K562 (cell line): ENCODE measurements around the gene SCAMP2. TPM values are rescaled to one million over a fixed set of nuclear protein-coding genes. Genes with fewer than 3 reads are reported as not detected.

ENCODE experiments used
- CXXC5 ChIP-seq: fragments of 250-450 bp; sonication (Bioruptor Pico); IDR thresholded peaks from 2 replicates; pipeline ENCODE4 v1.8.0; 2022; ENCODE audit warnings: inconsistent platforms, mild to moderate bottlenecking, moderate library complexity
- FOSL1 ChIP-seq: fragments of 200-800 bp; sonication (Bioruptor generic); conservative IDR thresholded peaks from 2 replicates; pipeline ENCODE4 v1.6.1; 2016; ENCODE audit warnings: missing genetic modification characterization, missing compliant biosample characterization
- FOXJ2 ChIP-seq: fragments of 200-800 bp; sonication (Bioruptor generic); IDR thresholded peaks from 2 replicates; pipeline ENCODE4 v1.6.1; 2016; ENCODE audit warnings: missing genetic modification characterization, missing compliant biosample characterization
- FOXP1 ChIP-seq: sonication (generic); formaldehyde crosslinking; IDR thresholded peaks from 2 replicates; pipeline ENCODE4 v1.8.0; 2022; ENCODE audit warnings: mild to moderate bottlenecking, missing genetic modification reagents
- JUN ChIP-seq, 2 experiments: sonication (generic) in 1 of 2; formaldehyde crosslinking in 1 of 2; IDR thresholded peaks; 2 replicates each; pipeline versions ENCODE4 v1.6.1 to v1.8.0; 2012 to 2022; ENCODE audit warnings: borderline replicate concordance in 2 of 2, mild to moderate bottlenecking in 2 of 2, improper control_type of control experiment in 1 of 2, low read depth in 1 of 2, low read length in 1 of 2, missing genetic modification reagents in 1 of 2
- NFIC ChIP-seq: fragments of 450-650 bp; IDR thresholded peaks from 2 replicates; pipeline ENCODE4 v1.6.1; 2017; ENCODE audit warnings: mild to moderate bottlenecking, inconsistent platforms
- SP1 ChIP-seq: sonication (generic); formaldehyde crosslinking; IDR thresholded peaks from 2 replicates; pipeline ENCODE4 v1.8.1; 2022; ENCODE audit warnings: mild to moderate bottlenecking, missing genetic modification reagents
- TAF1 ChIP-seq: IDR thresholded peaks from 2 replicates; pipeline ENCODE4 v1.6.1; 2011; ENCODE audit warnings: mild to moderate bottlenecking, low read length, moderate library complexity; ENCODE audit not compliant: insufficient read depth, control insufficient read depth, severe bottlenecking; ENCODE audit errors: extremely low read depth
- TRIM24 ChIP-seq, 2 experiments: fragments of 450-650 bp; IDR thresholded peaks; 2 replicates each; pipeline ENCODE4 v1.6.1; 2016
- ZNF76 ChIP-seq: fragments of 250-450 bp; sonication (Bioruptor Pico); IDR thresholded peaks from 2 replicates; pipeline ENCODE4 v1.4.0; 2020; ENCODE audit warnings: mild to moderate bottlenecking, moderate library complexity, borderline replicate concordance
- ZSCAN32 ChIP-seq: fragments of 450-650 bp; formaldehyde crosslinking; IDR thresholded peaks from 2 replicates; pipeline ENCODE4 v1.4.0; 2020; ENCODE audit warnings: mild to moderate bottlenecking, moderate library complexity
- ZZZ3 ChIP-seq: fragments of 450-650 bp; IDR thresholded peaks from 2 replicates; pipeline ENCODE4 v1.6.1; 2016; ENCODE audit warnings: antibody characterized with exemption, mild to moderate bottlenecking, moderate library complexity
- polyA plus RNA-seq, 8 experiments: library from polyadenylated mRNA; depleted of rRNA in 4 of 8; stranded (reverse) in 5 of 8; unstranded in 3 of 8; fragments of >200 nt; fragmentation: Nextera tagmentation in 2 of 8; fragmentation: Illumina TruSeq in 1 of 8; extraction: Ambion mirVana in 2 of 8; extraction: Trizol in 1 of 8; gene quantifications; 2 replicates each; pipeline versions ENCODE4 v1.2.1 to v1.2.3, GENCODE V29; 2011 to 2014; ENCODE audit warnings: inconsistent platforms in 1 of 8, missing spikeins in 1 of 8
- total RNA-seq, 7 experiments: library from RNA; depleted of rRNA in 6 of 7; stranded (reverse); fragments of >200 nt in 6 of 7; fragmentation: Illumina TruSeq in 2 of 7; extraction: Trizol in 2 of 7; gene quantifications; 2 replicates each; pipeline versions ENCODE4 v1.2.1 to v1.2.3, GENCODE V29; 2011 to 2021; ENCODE audit warnings: low replicate concordance in 1 of 7
- TF ChIP-seq, protein P1 (sequence below), 2 experiments: fragments of 450-650 bp in 1 of 2; IDR thresholded peaks; 2 replicates each; pipeline ENCODE4 v1.6.1; 2011 to 2017; ENCODE audit warnings: low read depth in 2 of 2, antibody characterized with exemption in 1 of 2, borderline replicate concordance in 1 of 2, low read length in 1 of 2, mild to moderate bottlenecking in 1 of 2, mixed read lengths in 1 of 2; ENCODE audit not compliant: control insufficient read depth in 1 of 2
- TF ChIP-seq, protein P2 (sequence below), 2 experiments: fragments of 200-800 bp in 1 of 2; sonication (Bioruptor generic) in 1 of 2; sonication (generic) in 1 of 2; formaldehyde crosslinking in 1 of 2; IDR thresholded peaks in 1 of 2; conservative IDR thresholded peaks in 1 of 2; 2 replicates each; pipeline versions ENCODE4 v1.5.0 to v1.6.1; 2016 to 2020; ENCODE audit warnings: missing compliant biosample characterization in 1 of 2, missing genetic modification characterization in 1 of 2, missing genetic modification reagents in 1 of 2
- TF ChIP-seq, protein P3 (sequence below): sonication (generic); formaldehyde crosslinking; IDR thresholded peaks from 2 replicates; pipeline ENCODE4 v1.8.1; 2023; ENCODE audit warnings: mild to moderate bottlenecking, missing genetic modification reagents
- TF ChIP-seq, protein P4 (sequence below): fragments of 250-450 bp; sonication (Bioruptor Pico); IDR thresholded peaks from 2 replicates; pipeline ENCODE4 v1.8.0; 2021; ENCODE audit warnings: borderline replicate concordance, mild to moderate bottlenecking, moderate library complexity; ENCODE audit not compliant: poor library complexity, severe bottlenecking

SCAMP2 gene
- total and polyA plus RNA-seq, 9 of the 15 experiments (the other 6 are each of a cell fraction or from before 2014, with no cell fraction given) = 5.9 to 61.1 (median 20.1) TPM

DNA sequence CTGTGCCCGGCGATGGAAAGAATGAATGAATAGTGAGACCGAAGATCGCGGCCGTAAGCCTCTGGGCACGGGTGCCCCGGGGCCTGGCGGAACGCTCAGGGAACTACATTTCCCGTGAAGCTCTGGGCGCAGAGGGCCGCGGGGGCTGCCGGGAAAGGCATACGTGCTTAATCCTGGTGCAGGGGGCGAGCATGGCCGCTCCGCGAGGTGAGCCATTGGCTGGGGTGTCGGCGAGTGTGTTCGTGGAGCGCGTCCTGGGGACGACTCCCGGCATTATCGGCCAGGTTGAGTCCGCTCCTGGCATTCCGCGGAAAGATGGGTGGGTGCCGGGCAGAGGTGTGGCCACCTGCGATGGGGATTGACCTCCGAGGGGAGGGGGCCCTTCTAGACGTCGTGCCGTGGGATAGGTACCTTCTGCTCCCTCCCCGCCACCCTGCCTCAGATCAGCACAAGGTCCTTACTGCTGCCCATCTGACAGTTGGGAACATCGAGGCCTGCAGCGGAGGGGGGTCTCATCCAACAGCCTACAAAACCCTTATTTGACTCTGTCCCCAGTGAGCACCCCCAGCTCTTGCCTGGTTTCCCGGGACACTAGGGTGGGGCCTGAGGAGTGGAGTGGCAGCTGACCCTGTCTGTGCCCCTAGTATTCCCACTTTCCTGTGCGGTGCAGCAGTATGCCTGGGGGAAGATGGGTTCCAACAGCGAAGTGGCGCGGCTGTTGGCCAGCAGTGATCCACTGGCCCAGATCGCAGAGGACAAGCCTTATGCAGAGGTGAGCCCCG lies 16.9 kb upstream of the SCAMP2 start, which contains the start of gene MPI (continued):
- TF ChIP-seq TRIM24 (IDR thresholded peaks at IDR 0.05) (no peak), TAF1 (peak; percentile 81), FOXP1 (CRISPR knock-in tag) (0 out of 2 replicates have a peak, but pooled peaks have one; percentile 75), CXXC5 (CRISPR knock-in tag) (peak; percentile 74), FOSL1 (tag) (no peak), ZZZ3 (no peak), FOXJ2 (tag) (0 out of 2 replicates have a peak, but pooled peaks have one; percentile 34), ZNF76 (CRISPR knock-in tag) (peak; percentile 69; the same call in 1 of the 2 replicates), JUN (IDR thresholded peaks at IDR 0.05; ENCODE audit: borderline replicate concordance, low read depth, low read length) (0 out of 2 replicates have a peak, but pooled peaks have one; percentile 23), JUN (CRISPR knock-in tag; IDR thresholded peaks at IDR 0.05; ENCODE audit: borderline replicate concordance) (no peak; the same call in 1 of the 2 replicates), NFIC (peak; percentile 70), ZSCAN32 (CRISPR knock-in tag) (no peak), SP1 (CRISPR knock-in tag) (0 out of 2 replicates have a peak, but pooled peaks have one; percentile 52)
- TF ChIP-seq, protein P1, sequence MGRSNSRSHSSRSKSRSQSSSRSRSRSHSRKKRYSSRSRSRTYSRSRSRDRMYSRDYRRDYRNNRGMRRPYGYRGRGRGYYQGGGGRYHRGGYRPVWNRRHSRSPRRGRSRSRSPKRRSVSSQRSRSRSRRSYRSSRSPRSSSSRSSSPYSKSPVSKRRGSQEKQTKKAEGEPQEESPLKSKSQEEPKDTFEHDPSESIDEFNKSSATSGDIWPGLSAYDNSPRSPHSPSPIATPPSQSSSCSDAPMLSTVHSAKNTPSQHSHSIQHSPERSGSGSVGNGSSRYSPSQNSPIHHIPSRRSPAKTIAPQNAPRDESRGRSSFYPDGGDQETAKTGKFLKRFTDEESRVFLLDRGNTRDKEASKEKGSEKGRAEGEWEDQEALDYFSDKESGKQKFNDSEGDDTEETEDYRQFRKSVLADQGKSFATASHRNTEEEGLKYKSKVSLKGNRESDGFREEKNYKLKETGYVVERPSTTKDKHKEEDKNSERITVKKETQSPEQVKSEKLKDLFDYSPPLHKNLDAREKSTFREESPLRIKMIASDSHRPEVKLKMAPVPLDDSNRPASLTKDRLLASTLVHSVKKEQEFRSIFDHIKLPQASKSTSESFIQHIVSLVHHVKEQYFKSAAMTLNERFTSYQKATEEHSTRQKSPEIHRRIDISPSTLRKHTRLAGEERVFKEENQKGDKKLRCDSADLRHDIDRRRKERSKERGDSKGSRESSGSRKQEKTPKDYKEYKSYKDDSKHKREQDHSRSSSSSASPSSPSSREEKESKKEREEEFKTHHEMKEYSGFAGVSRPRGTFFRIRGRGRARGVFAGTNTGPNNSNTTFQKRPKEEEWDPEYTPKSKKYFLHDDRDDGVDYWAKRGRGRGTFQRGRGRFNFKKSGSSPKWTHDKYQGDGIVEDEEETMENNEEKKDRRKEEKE (IDR thresholded peaks at IDR 0.05; ENCODE audit: borderline replicate concordance in 1 of 2, control insufficient read depth in 1 of 2, low read depth in 2 of 2, low read length in 1 of 2) = no peak
- TF ChIP-seq, protein P2, sequence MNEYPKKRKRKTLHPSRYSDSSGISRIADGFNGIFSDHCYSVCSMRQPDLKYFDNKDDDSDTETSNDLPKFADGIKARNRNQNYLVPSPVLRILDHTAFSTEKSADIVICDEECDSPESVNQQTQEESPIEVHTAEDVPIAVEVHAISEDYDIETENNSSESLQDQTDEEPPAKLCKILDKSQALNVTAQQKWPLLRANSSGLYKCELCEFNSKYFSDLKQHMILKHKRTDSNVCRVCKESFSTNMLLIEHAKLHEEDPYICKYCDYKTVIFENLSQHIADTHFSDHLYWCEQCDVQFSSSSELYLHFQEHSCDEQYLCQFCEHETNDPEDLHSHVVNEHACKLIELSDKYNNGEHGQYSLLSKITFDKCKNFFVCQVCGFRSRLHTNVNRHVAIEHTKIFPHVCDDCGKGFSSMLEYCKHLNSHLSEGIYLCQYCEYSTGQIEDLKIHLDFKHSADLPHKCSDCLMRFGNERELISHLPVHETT (CRISPR knock-in tag; conservative IDR thresholded peaks at IDR 0.05 in 1 of 2, IDR thresholded peaks at IDR 0.05 in 1 of 2) = no peak
- TF ChIP-seq, protein P3, sequence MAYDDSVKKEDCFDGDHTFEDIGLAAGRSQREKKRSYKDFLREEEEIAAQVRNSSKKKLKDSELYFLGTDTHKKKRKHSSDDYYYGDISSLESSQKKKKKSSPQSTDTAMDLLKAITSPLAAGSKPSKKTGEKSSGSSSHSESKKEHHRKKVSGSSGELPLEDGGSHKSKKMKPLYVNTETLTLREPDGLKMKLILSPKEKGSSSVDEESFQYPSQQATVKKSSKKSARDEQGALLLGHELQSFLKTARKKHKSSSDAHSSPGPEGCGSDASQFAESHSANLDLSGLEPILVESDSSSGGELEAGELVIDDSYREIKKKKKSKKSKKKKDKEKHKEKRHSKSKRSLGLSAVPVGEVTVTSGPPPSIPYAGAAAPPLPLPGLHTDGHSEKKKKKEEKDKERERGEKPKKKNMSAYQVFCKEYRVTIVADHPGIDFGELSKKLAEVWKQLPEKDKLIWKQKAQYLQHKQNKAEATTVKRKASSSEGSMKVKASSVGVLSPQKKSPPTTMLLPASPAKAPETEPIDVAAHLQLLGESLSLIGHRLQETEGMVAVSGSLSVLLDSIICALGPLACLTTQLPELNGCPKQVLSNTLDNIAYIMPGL (CRISPR knock-in tag) = peak; percentile 73; the same call in 1 of the 2 replicates
- TF ChIP-seq, protein P4, sequence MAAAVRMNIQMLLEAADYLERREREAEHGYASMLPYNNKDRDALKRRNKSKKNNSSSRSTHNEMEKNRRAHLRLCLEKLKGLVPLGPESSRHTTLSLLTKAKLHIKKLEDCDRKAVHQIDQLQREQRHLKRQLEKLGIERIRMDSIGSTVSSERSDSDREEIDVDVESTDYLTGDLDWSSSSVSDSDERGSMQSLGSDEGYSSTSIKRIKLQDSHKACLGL (CRISPR knock-in tag) = no peak
